IPS DF 6.9 (cell line): ENCODE data around the gene CHEK1.
"Not testable (repeated sequence)": the region's sequence is repeated elsewhere in the genome, so short reads cannot be mapped to it uniquely, and the experiment has no call there.

ENCODE experiments used
- DNase-seq: peaks from one replicate; pipeline ENCODE4 v3.0.0-alpha.2; 2013; ENCODE audit warnings: low read depth, low spot score
- H3K27ac ChIP-seq: one replicate; pipeline ENCODE4 v1.5.1; 2013; ENCODE audit warnings: low read length, control low read depth
- H3K27me3 ChIP-seq: 2 replicates; pipeline ENCODE4 v1.6.1; 2013; ENCODE audit warnings: mild to moderate bottlenecking, low read length; ENCODE audit not compliant: control insufficient read depth, insufficient read depth
- H3K36me3 ChIP-seq: 2 replicates; pipeline ENCODE4 v1.6.1; 2013; ENCODE audit warnings: low read length; ENCODE audit not compliant: control insufficient read depth, insufficient read depth
- H3K4me1 ChIP-seq: 2 replicates; pipeline ENCODE4 v1.6.1; 2013; ENCODE audit warnings: low read length; ENCODE audit not compliant: control insufficient read depth, insufficient read depth
- H3K4me3 ChIP-seq: 2 replicates; pipeline ENCODE4 v1.5.1; 2013; ENCODE audit warnings: mild to moderate bottlenecking, low read length
- H3K9me3 ChIP-seq: 2 replicates; pipeline ENCODE4 v1.6.1; 2013; ENCODE audit warnings: low read length, inconsistent platforms; ENCODE audit not compliant: control insufficient read depth, insufficient read depth
- WGBS: extraction: QIAGEN DNeasy Blood & Tissue Kit; methylation state at CpG from one replicate; pipeline ENCODE4 v1.1.7; 2013; ENCODE audit warnings: mixed read lengths, missing lambda C conversion rate; ENCODE audit not compliant: insufficient read length, insufficient coverage; 5-methylcytosine and 5-hydroxymethylcytosine counted together

CHEK1 gene

DNA sequence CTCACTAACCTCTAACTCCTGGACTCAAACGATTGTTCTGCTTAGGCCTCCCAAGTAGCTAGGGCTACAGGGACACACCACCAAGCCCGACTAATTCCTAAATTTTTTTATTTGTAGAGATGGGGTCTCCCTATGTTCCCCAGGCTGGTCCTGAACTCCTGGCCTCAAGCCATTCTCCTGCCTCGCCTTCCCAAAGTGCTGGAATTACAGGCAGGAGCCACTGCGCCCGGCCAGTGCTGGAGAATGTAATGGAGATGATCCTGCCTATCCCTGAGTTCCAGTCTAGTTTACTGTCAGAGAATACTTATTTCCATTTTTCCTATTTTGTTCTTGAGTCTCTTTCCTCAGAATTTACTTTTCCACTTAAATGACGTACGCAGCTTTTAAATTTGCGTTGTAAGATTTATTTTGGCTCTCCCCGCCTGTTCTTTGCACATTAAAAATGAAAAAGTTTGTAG is at the start of gene CHEK1:
CHEK1 (plus strand) TSS at position 408 of the 458 bp plus-strand sequence. CDS start 1,606 bp downstream, outside the sequence.
- H3K27me3 ChIP-seq, result no peaks in the 10 kb centered on the region
- peak within 1 kb of the TSS; percentile 56; the same call in 1 of the 2 replicates for H3K4me3 ChIP-seq
- H3K4me1 ChIP-seq, result no peaks in the 10 kb centered on the region
- DNase-seq, result no peak
- no peak within 1 kb of the TSS for H3K27ac ChIP-seq
- peaks cover 5% of the 10 kb centered on the region; the same call in 1 of the 2 replicates for H3K36me3 ChIP-seq
- H3K9me3 ChIP-seq, result no peaks in the 10 kb centered on the region
- WGBS, result no CpG with 5 or more reads among the region's 9 CpGs

DNA sequence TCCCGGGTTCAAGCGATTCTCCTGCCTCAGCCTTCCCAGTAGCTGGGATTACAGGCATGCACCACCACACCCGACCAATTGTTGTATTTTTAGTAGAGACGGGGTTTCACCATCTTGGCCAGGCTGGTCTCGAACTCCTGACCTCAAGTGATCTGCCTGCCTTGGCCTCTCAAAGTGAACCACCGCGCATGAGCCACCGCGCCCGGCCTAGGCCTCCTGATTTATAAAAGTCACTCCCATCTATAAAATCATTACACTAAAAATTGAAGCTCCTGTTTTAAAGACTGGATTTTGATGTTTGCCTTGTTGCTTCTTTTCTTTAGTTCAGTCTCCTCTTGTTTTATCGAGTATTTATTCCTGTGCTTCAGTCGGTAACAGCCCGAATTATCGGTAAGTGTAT is 47.8 kb upstream of the CHEK1 start:
- not testable (repeated sequence) for H3K4me3 ChIP-seq, DNase-seq, H3K27me3 ChIP-seq, H3K27ac ChIP-seq, H3K4me1 ChIP-seq, H3K9me3 ChIP-seq
- H3K36me3 ChIP-seq, result peaks cover 21% of the 10 kb centered on the region
- no CpG with 5 or more reads among the region's 14 CpGs for WGBS

DNA sequence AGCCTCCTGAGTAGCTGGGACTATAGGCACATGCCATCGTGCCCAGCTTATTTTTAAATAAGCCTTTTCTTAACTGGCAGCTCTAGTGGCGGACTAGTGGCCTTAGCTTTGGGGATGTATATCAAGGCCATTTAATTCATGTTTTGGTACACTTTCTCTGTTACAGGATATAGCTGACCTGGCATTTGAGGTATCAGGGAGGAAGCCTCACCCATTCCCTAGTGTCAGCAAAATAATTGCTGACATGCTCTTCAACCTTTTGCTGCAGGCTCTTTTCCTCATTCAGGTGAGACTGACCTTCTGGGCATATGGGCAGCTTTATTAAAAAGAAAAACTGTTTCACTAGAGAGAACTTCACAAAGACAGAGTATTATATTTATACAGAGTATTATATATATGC is 46.2 kb upstream of the CHEK1 start:
- Histone ChIP-seq H3K9me3 (no peaks in the 10 kb centered on the region), H3K4me1 (no peaks in the 10 kb centered on the region), H3K27ac (no peak overlapping the region), H3K4me3 (no peak overlapping the region), H3K27me3 (no peaks in the 10 kb centered on the region), H3K36me3 (peaks cover 24% of the 10 kb centered on the region)
- WGBS, result no CpG with 5 or more reads among the region's 2 CpGs
- no peak for DNase-seq

DNA sequence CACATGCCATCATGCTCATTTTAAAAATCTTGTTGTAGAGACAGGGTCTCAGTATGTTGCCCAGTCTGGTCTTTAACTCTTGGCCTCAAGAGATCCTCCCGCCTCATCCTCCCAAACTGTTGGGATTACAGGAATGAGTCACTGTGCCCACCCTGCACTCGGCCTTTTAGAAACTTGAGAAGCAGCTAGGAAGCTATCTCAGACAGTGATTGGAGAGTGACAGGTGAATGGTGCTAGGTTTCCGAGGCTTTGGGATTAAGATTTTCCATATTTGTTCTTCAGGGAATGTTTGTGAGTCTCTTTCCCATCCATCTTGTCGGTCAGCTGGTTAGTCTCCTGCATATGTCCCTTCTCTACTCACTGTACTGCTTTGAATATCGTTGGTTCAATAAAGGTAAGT is 45.2 kb upstream of the CHEK1 start:
- no CpG with 5 or more reads among the region's 5 CpGs for WGBS
- no peaks in the 10 kb centered on the region for H3K4me1 ChIP-seq

DNA sequence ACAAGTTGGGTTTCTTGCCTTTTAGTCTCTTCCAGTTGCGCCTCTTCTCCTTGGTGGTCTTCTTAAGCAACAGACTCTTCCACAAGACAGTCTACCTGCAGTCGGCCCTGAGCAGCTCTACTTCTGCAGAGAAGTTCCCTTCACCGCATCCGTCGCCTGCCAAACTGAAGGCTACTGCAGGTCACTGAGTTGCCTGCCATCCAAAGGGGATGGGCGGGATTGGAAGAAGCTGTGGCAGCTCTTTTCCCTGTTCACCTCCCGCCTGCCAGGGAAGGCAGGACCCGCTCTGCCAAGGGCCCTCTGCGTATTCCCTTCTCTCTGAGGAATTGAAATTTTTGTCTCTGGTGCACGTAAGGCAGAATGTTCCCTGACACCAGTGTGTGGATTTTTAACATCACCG is 41.5 kb upstream of the CHEK1 start:
- no peak overlapping the region for H3K4me3 ChIP-seq
- H3K36me3 ChIP-seq, result peaks cover 18% of the 10 kb centered on the region
- H3K27me3 ChIP-seq, result no peaks in the 10 kb centered on the region
- H3K4me1 ChIP-seq, result no peaks in the 10 kb centered on the region
- DNase-seq, result no peak
- no CpG with 5 or more reads among the region's 11 CpGs for WGBS
- no peaks in the 10 kb centered on the region for H3K9me3 ChIP-seq
- H3K27ac ChIP-seq, result no peak overlapping the region

More for the DNA sequence above, 45.2 kb upstream of the CHEK1 start:
- no peak for DNase-seq
- no peak overlapping the region for H3K27ac ChIP-seq
- H3K4me3 ChIP-seq, result no peak overlapping the region
- peaks cover 22% of the 10 kb centered on the region for H3K36me3 ChIP-seq
- no peaks in the 10 kb centered on the region for H3K9me3 ChIP-seq
- H3K27me3 ChIP-seq, result no peaks in the 10 kb centered on the region

DNA sequence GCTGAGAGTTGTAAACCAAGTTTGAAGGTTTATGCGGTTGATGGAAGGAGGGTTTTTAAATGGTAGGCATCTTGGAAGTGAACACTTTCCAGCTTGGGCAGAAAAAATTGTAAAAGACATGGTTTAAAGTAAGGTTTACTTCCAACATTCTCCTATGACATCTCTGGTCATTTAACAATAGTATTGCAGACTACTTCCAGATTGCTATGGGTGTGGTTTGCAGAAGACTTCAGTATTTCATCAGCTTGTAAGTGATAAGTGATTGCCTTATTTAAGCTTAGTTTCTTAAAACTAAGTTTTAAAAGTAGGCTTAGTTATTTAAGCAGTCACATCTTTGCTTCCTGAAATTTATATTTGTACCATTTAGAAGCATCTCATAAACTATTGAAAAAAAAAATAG is 39.5 kb upstream of the CHEK1 start:
- H3K27ac ChIP-seq, result no peak overlapping the region
- H3K4me1 ChIP-seq, result no peaks in the 10 kb centered on the region
- H3K9me3 ChIP-seq, result no peaks in the 10 kb centered on the region
- peaks cover 5% of the 10 kb centered on the region; the same call in 1 of the 2 replicates for H3K36me3 ChIP-seq
- 100% methylated on average over 1 of the region's 1 CpG for WGBS
- no peaks in the 10 kb centered on the region for H3K27me3 ChIP-seq
- no peak for DNase-seq
- no peak overlapping the region for H3K4me3 ChIP-seq

DNA sequence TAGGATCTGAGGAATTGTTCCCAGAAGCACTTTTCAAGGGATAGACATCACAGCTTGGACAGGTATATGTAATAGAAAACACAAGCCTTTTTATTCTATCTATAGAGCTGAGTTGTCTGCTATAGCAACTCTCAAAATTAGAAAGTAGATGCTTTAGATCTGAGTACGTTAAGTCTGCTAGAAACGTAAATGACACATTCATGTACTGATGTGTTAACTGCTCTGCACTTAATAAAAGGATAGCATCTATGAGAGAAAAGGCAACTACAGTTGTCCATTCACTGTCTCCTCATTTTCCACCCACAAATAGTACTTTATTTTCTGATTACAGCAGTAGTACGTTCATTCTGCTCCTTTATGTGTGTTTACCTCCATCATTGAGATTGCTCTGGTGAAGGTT is 38.3 kb upstream of the CHEK1 start:
- DNase-seq, result no peak
- no peak overlapping the region for H3K27ac ChIP-seq
- H3K9me3 ChIP-seq, result no peaks in the 10 kb centered on the region
- H3K4me1 ChIP-seq, result no peaks in the 10 kb centered on the region
- no peak overlapping the region for H3K4me3 ChIP-seq
- peaks cover 5% of the 10 kb centered on the region; the same call in 1 of the 2 replicates for H3K36me3 ChIP-seq
- no peaks in the 10 kb centered on the region for H3K27me3 ChIP-seq
- no CpG with 5 or more reads among the region's 3 CpGs for WGBS

DNA sequence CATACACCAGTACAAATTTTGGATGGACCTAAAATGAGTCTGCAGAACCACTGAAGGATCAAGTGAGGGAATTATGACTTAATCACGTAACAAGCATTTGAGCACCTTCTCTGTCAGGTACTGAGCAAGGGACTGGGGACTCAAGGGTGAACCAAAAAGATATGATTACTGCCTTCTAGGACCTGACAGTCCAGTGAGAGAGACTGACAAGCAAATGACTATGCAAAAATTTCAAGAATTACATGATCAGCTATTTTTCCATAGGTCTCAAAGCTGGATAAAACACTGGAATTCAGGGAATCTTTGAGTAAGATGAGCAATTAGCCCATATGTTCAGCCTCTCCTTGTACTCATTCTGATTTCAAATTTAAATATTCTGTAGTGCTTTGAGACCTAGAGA is 37.5 kb upstream of the CHEK1 start:
- no peak overlapping the region for H3K4me3 ChIP-seq
- no peaks in the 10 kb centered on the region for H3K27me3 ChIP-seq
- no peaks in the 10 kb centered on the region for H3K9me3 ChIP-seq
- no peaks in the 10 kb centered on the region for H3K4me1 ChIP-seq
- no peak for DNase-seq
- no peak overlapping the region for H3K27ac ChIP-seq
- no CpG with 5 or more reads among the region's 1 CpG for WGBS
- H3K36me3 ChIP-seq, result peaks cover 3% of the 10 kb centered on the region; the same call in 1 of the 2 replicates

DNA sequence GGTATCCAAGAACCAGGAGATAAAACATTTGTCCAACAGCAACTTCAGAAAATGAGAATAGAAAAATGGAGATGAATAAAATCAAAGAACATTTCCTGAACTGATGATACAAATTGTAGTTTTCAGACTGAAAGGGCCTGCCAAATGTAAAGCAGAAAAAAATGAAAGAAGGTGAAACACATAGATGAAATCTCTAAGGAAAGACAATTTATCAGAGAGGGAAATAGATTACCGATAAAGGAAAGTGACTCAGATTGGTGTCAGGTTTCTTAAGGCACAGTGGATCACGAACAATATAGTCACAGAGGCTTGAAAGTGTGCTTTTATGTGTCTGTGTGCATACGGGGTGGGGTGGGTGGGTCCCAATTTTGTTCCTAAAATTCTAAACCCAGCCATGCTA is 36.5 kb upstream of the CHEK1 start:
- Histone ChIP-seq H3K36me3 (peaks cover 2% of the 10 kb centered on the region; the same call in 1 of the 2 replicates), H3K4me1 (no peaks in the 10 kb centered on the region), H3K4me3 (no peak overlapping the region), H3K9me3 (no peaks in the 10 kb centered on the region), H3K27ac (no peak overlapping the region), H3K27me3 (no peaks in the 10 kb centered on the region)
- no CpG with 5 or more reads among the region's 3 CpGs for WGBS
- DNase-seq, result no peak

DNA sequence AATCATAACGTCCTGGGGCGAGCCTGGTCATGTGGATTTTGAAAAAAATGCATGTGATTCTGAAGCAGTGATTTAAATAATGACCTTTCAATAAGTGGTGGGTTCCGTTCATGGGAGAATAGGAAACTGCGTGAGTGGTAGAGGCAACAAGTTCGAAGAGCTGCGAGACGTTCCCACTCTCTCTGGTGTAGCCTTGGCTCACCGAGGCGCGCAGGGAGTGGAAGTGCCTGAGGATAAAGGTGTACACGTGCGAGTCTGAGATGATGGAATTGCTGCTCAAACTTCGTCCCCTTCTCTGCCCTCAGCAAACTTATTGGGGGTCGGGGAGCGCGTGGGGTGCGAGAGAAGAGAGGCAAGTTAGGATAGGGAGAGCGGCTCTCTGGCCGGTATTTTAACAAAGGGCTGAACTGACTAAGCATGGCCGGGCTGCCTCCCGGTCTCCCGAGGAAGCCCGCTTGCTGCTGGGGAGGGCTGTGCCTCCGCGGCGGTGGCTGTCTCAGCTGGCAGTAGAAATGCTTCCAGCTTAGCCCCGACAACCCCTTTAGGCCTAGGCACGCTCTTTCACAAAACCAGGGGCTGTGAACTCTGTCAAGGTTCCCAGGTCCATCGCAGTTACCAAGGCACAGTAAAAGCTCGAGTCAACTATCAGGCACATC is 33.2 kb upstream of the CHEK1 start:
- WGBS, result no CpG with 5 or more reads among the region's 30 CpGs
- DNase-seq, result no peak
- H3K4me1 ChIP-seq, result no peaks in the 10 kb centered on the region

More for the DNA sequence above, 33.2 kb upstream of the CHEK1 start:
- H3K9me3 ChIP-seq, result no peaks in the 10 kb centered on the region
- H3K27me3 ChIP-seq, result no peaks in the 10 kb centered on the region
- H3K4me3 ChIP-seq, result peak overlapping the region; percentile 62; the same call in 1 of the 2 replicates
- no peaks in the 10 kb centered on the region for H3K36me3 ChIP-seq
- H3K27ac ChIP-seq, result no peak overlapping the region
